IPS-11a (cell line): ENCODE results near the gene HRAS.

Experiments used
- H3K4me3 ChIP-seq: one replicate; pipeline ENCODE4 v1.5.1; 2013; ENCODE audit warnings: low read depth, low read length, control low read depth

HRAS gene

DNA sequence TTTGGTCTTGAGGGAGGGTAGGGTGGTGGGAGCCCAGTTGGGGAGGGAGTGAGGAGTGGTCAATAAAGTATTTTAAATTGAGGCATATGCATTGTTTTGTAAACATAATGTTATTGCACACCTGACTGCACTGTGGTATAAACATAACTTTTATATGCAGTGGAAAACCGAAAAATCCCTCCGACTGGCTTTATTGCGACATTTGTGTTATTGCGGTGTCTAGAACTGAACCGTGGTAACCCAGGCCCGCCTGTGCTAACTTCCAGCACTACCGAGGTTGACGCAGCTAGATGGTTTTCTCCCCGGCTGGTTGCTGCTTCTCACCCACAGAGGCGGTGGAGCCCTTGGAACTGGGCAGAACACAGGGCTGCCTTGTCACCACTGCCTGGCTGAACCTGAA is 20.8 kb downstream of the HRAS start:
- H3K4me3 ChIP-seq = no peak overlapping the region

- H3K4me3 ChIP-seq = no peak overlapping the region
Measured at GRCh38 chr11:512761-513595, 22.4 kb downstream of the HRAS start.

- no peak overlapping the region for H3K4me3 ChIP-seq
Measured at GRCh38 chr11:508956-509355, 26.4 kb downstream of the HRAS start.

DNA sequence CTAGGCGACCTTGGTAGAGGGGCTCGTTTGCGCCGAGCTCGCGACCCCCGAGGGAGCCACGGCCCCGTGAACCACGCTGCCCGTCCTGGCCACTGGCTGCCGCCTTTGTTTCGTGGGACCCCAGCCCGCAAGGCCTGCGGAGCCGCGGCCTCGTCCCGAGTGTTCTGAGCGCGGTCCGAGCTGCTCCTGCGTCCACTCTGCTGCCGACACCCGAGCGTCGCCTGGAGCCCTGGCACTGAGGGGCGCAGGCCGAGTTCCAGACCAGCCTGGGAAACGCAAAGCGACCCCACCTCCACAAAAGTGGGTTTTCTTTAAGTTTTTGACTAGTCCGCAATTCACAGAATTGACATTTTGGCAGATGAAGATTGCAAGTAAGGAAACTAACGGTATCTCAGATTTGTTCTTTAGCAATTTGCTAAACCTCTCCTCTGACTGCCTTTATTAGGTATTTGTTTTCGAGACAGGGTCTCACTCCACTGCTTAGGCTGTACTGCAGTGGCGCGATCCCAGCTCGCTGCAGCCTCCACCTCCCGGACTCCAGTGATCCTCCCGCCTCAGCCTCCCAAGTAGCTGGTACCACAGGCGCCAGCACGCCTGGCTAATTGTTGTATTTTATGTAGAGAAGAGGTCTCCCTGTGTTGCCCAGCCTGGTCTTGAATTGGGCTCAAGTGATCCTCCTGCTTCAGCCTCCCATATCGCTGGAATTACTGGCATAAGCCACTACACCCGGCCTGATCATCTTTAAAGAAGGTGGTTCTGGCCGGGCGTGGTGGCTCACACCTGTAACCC is 27.5 kb downstream of the HRAS start:
- peak overlapping the region; percentile 55 for H3K4me3 ChIP-seq

DNA sequence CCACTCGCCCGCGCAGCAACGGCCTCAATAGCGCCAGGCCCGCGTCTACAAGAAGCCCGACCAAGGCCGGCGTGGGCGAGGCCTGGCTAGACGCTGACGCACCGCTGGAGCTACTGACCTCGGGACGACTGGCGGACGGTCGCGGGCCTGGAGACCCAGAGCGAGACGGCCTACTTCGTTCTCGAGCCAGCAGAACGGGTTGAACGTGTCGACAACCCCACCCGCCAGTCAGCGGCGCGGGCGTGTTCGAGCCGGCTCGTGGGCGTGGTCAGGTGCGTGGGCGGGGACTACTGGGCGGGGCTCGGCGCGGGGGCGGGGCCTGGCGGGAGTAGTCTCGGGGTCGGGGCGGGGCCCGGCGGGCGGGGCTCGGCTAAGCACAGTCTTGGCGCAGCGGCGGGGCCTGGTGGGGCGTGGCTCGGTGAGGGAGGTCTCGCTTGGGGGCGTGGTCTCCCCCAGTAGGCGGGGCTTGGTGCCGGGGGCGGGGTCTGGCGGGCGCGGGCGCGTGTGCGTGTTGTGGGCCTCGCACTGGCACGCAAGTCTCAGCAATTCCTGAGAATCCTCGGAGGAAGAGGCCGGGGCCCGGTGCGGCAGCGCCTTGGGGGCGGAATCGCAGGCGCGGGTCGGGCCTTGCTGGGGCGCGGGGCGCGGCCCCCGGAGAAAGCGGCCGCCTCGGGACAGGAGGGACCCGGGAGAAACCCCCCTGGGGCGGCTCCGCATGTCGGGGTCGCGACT is 28.2 kb downstream of the HRAS start, which contains the start of gene RNH1:
RNH1 (minus strand) TSS at position 248 of the 732 bp plus-strand sequence. CDS start 5,080 bp downstream, outside the sequence.
- H3K4me3 ChIP-seq = peak within 1 kb of the TSS; percentile 82

DNA sequence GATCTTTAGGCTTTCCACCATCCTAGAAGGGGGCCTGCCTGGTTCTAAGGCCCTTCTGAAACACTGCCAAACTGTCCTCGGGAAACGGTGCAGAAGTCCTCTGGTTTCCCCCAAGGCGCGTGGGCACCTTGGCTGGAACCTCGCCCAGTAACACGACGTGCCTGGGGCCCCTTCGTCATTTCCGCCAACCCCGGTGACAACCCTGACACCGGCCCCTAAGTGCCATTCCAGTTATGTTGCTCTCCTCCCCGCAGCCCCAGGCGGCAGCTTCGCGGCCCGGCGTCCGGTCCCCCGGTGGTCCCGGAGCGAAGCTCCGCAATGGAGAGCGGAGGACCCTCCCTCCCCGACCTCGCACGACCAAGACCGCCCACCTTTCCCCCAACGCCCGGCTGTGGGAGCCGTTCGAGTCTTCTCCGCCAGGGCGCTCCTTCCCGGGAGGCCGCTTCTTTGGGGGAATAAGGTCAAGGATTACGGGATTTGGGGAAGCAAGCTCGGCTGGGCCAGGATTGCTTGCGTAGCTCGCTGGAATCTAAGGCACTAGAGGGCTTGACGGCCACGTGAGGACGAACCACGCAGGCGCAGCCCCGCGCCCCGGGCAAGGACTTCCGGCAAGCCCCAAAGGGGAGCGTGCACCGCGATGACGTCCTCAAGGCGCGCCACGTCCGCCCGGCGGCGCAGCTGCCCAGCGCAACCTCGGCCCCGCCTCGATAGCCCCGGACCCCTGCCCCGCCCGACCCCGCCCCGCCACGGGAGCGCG is 29.0 kb downstream of the HRAS start:
- H3K4me3 ChIP-seq = peak overlapping the region; percentile 82

DNA sequence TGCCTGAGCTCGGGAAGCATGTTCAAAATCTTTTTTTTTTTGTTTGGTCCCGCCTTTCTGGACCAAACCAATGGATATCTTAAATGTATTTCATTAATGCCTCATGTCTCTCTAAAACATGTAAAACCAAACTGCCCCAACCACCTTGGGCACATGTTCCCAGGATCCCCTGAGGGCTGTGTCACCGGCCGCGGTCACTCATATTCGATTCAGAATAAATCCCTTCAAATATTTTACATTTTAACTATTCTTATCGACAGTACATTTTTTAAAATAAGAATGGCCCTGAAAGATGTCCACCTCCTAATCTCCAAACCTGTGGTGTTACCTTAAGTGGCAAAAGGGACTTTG is 30.4 kb downstream of the HRAS start:
- no peak overlapping the region for H3K4me3 ChIP-seq

DNA sequence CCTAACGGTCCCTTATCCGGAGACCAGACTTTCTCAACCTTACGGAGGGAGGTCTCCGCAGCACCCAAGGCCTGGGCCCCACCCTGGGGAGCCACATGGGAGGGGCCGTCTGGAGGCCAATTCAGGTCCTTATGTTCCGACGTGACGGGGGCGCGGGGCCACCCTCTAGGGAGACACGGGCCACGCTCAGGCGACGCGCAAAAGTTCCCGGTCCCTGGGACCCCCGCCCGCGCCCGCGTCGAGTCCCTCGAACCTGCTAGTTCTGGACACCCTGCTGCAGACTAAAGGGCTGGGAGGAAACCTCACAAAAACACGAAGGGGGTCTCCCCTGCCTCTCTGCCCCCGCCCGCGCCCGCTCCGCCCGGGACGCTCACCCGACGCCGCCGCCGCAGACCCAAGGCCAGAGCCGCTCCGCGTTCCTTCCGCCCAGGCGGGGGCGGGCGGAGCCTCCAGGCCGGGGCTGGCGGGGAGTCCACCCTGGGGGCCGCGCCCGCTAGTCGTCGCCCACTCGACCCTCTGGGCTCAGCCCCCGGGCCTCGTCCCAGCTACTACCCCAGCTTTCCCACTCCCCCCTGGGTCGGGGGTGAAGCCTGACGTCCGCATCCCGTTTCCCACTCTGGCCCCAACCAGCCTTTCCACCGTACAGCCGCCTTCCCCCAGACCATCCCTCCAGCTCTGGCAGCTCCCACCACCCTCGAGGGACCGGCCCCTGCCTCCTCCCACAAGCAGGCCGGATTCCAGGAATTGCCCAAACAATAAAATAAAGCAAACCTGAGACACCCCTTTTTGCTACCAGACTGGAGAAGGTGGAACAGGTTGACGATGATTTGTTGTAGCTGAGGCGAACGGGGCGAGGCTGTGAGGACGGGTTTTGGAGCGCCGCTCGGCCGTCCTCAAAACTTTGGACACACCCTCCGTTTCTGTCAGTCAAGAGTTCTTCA is 31.1 kb downstream of the HRAS start:
- H3K4me3 ChIP-seq = peak overlapping the region; percentile 5

- no peak overlapping the region for H3K4me3 ChIP-seq
Measured at GRCh38 chr11:503179-503981, 32.0 kb downstream of the HRAS start.

GRCh38 chr11:502288-503178 is 32.8 kb downstream of the HRAS start:
- no peak overlapping the region for H3K4me3 ChIP-seq

GRCh38 chr11:501683-502287 is 33.6 kb downstream of the HRAS start:
- H3K4me3 ChIP-seq = no peak overlapping the region

DNA sequence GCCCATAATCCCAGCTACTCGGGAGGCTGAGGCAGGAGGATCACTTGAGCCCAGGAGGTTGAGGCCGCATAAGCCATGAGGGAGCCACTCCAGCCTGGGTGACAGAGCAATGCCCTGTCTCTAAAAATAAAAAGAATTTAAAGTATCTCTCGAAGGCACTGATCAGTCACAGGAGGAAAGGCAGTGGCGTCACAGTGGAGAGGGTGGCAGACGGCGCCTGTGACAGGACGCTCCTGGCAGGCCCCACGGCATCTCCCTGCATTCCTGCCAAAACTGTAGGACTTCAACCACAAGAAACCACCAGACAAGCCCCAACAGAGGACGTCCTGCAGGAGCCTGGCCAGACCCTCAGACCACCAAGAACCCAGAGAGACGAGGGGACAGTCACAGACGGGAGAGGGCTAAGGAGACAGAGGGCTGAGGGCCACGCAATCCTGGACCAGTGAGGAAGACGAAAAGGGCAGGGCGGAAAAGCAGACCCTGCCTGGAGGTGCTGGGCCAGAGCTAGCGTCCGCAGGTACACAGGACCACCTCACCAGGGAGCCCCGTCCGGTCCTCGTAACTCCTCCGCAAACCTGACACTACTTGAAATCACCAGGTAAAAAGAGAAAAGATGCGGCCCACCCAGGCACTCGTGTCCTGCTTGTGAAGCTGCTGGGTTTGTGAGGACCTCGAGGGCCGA is 34.2 kb downstream of the HRAS start:
- H3K4me3 ChIP-seq = no peak overlapping the region

GRCh38 chr11:499201-500076 is 35.9 kb downstream of the HRAS start:
- no peak overlapping the region for H3K4me3 ChIP-seq

DNA sequence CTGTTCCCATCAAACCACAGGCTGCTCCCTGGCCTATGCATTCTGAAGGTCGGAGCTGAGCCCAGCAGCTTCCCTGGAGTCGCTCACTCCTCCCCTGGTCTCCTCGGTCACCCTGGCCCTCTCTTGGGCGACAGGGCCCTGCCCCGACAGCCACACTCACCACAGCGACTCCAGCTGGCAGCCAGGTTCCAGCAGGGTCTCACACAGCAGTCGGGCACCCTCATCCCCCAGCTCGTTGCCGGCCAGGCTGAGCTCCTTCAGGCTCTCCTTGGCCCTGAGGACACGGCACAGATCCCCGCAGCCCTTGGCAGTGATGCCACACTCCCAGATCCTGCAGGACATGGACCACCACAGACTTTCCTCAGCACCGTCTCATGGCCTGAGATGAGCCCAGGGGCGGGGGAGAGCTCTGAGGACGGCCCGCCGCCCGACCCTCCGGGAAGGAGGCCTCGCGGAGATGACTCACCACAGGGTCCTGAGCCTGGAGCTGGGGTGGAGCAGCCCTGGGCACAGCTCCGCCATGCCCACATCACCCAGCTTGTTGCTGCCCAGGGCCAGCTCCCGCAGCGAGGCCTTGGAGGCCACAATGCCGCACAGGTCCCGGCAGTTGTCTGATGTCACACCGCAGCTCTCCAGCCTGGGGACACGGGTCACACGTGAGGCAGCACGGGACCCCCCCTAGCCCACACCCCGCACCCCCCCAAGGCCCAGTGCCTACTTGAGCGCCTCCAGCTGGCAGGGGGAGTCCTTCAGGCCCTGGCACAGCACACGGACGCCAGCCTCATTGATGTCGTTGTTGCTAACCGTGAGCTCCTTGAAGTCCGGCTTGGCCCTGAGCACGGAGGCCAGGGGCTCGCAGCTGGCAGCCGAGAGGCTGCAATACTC is 36.8 kb downstream of the HRAS start:
- no peak overlapping the region for H3K4me3 ChIP-seq
